HEK293 (cell line): ENCODE data around the gene SLC1A1.

Experiments used
- CTCF ChIA-PET: fragments of 350-600 bp; formaldehyde crosslinking; extraction: SDS; loops from one replicate; lab custom pipeline; 2021; ENCODE audit warnings: antibody characterized with exemption; lab: Yijun Ruan, JAX
- POLR2A ChIA-PET: fragments of 300-600 bp; formaldehyde crosslinking; extraction: SDS; loops from one replicate; lab custom pipeline; 2020; ENCODE audit warnings: antibody characterized with exemption, inconsistent platforms; lab: Yijun Ruan, JAX
- H3K27ac ChIP-seq: fragments of 200-500 bp; sonication (Bioruptor generic); 2 replicates; pipeline ENCODE4 v1.5.1; 2014; ENCODE audit warnings: low read depth, low read length, control low read depth, inconsistent platforms; ENCODE audit errors: extremely low read depth
- H3K36me3 ChIP-seq, 2 experiments: fragments of 200-500 bp in 1 of 2; sonication (Bioruptor generic) in 1 of 2; 1 replicate in 1 of 2; 2 replicates in 1 of 2; pipeline ENCODE4 v1.5.1; 2014 to 2017; ENCODE audit warnings: inconsistent platforms in 2 of 2, low read length in 2 of 2; ENCODE audit not compliant: control insufficient read depth in 2 of 2, insufficient read depth in 1 of 2
- H3K4me1 ChIP-seq: fragments of 200-500 bp; sonication (Bioruptor generic); 2 replicates; pipeline ENCODE4 v1.5.1; 2014; ENCODE audit warnings: mild to moderate bottlenecking, low read length, inconsistent platforms; ENCODE audit not compliant: control insufficient read depth, insufficient read depth
- H3K4me3 ChIP-seq: 2 replicates; pipeline ENCODE4 v1.5.1; 2011; ENCODE audit warnings: low read depth, mild to moderate bottlenecking, control low read depth, low read length, moderate library complexity
- H3K9me3 ChIP-seq: fragments of 200-500 bp; sonication (Bioruptor generic); 2 replicates; pipeline ENCODE4 v1.5.1; 2014; ENCODE audit warnings: low read depth, low read length, inconsistent platforms; ENCODE audit not compliant: control insufficient read depth, insufficient read depth
- EGR2 ChIP-seq: fragments of 450-650 bp; formaldehyde crosslinking; IDR thresholded peaks from 2 replicates; pipeline ENCODE4 v1.5.1; 2016; ENCODE audit warnings: low read depth, missing biosample characterization, missing genetic modification characterization
- GFI1B ChIP-seq: fragments of 450-650 bp; formaldehyde crosslinking; IDR thresholded peaks from 2 replicates; pipeline ENCODE4 v1.5.1; 2016; ENCODE audit warnings: missing biosample characterization, missing genetic modification characterization
- KLF7 ChIP-seq: fragments of 450-650 bp; formaldehyde crosslinking; IDR thresholded peaks from 2 replicates; pipeline ENCODE4 v1.5.1; 2016; ENCODE audit warnings: missing biosample characterization, missing genetic modification characterization, borderline replicate concordance
- OVOL3 ChIP-seq: fragments of 450-650 bp; formaldehyde crosslinking; IDR thresholded peaks from 2 replicates; pipeline ENCODE4 v1.5.1; 2016; ENCODE audit warnings: missing biosample characterization, missing genetic modification characterization
- RBAK ChIP-seq: fragments of 450-650 bp; formaldehyde crosslinking; IDR thresholded peaks from 2 replicates; pipeline ENCODE4 v1.5.1; 2016; ENCODE audit warnings: missing biosample characterization, missing genetic modification characterization
- ZBTB20 ChIP-seq: fragments of 450-650 bp; formaldehyde crosslinking; IDR thresholded peaks from 2 replicates; pipeline ENCODE4 v1.5.1; 2016; ENCODE audit warnings: missing biosample characterization, missing genetic modification characterization
- ZEB2 ChIP-seq: fragments of 450-650 bp; formaldehyde crosslinking; IDR thresholded peaks from 2 replicates; pipeline ENCODE4 v1.5.1; 2016; ENCODE audit warnings: missing biosample characterization, missing genetic modification characterization
- ZFHX2 ChIP-seq: fragments of 450-650 bp; formaldehyde crosslinking; conservative IDR thresholded peaks from 2 replicates; pipeline ENCODE4 v1.5.1; 2016; ENCODE audit warnings: missing biosample characterization, missing genetic modification characterization
- ZNF121 ChIP-seq: fragments of 450-650 bp; formaldehyde crosslinking; IDR thresholded peaks from 2 replicates; pipeline ENCODE4 v1.5.1; 2016; ENCODE audit warnings: missing biosample characterization, missing genetic modification characterization
- ZNF23 ChIP-seq: fragments of 450-650 bp; formaldehyde crosslinking; IDR thresholded peaks from 2 replicates; pipeline ENCODE4 v1.5.1; 2016; ENCODE audit warnings: missing biosample characterization, missing genetic modification characterization, borderline replicate concordance
- ZNF449 ChIP-seq: fragments of 450-650 bp; formaldehyde crosslinking; IDR thresholded peaks from 2 replicates; pipeline ENCODE4 v1.5.1; 2017; ENCODE audit warnings: missing biosample characterization, mild to moderate bottlenecking, missing genetic modification characterization, moderate library complexity
- ZNF76 ChIP-seq: fragments of 450-650 bp; formaldehyde crosslinking; IDR thresholded peaks from 2 replicates; pipeline ENCODE4; 2016; ENCODE audit warnings: low read depth, missing biosample characterization, missing genetic modification characterization, borderline replicate concordance
- ZNF843 ChIP-seq: fragments of 450-650 bp; formaldehyde crosslinking; IDR thresholded peaks from 2 replicates; pipeline ENCODE4 v1.5.1; 2016; ENCODE audit warnings: missing biosample characterization, missing genetic modification characterization
- ZSCAN5A ChIP-seq: fragments of 450-650 bp; formaldehyde crosslinking; IDR thresholded peaks from 2 replicates; pipeline ENCODE4 v1.5.1; 2016; ENCODE audit warnings: missing biosample characterization, missing genetic modification characterization
- TF ChIP-seq, protein P1 (sequence below): fragments of 450-650 bp; formaldehyde crosslinking; IDR thresholded peaks from 2 replicates; pipeline ENCODE4 v1.5.1; 2016; ENCODE audit warnings: missing biosample characterization, missing genetic modification characterization
- TF ChIP-seq, protein P2 (sequence below): fragments of 450-650 bp; formaldehyde crosslinking; IDR thresholded peaks from 2 replicates; pipeline ENCODE4 v1.5.1; 2016; ENCODE audit warnings: missing biosample characterization, missing genetic modification characterization
- TF ChIP-seq, protein P3 (sequence below): fragments of 450-650 bp; formaldehyde crosslinking; IDR thresholded peaks from 2 replicates; pipeline ENCODE4 v1.5.1; 2017; ENCODE audit warnings: missing biosample characterization, missing genetic modification characterization
- TF ChIP-seq, protein P4 (sequence below): fragments of 450-650 bp; formaldehyde crosslinking; IDR thresholded peaks from 2 replicates; pipeline ENCODE4 v1.5.1; 2016; ENCODE audit warnings: missing biosample characterization, missing genetic modification characterization
- TF ChIP-seq, protein P5 (sequence below): fragments of 450-650 bp; formaldehyde crosslinking; IDR thresholded peaks from 2 replicates; pipeline ENCODE4 v1.5.1; 2016; ENCODE audit warnings: missing biosample characterization, missing genetic modification characterization

The SLC1A1 gene

DNA sequence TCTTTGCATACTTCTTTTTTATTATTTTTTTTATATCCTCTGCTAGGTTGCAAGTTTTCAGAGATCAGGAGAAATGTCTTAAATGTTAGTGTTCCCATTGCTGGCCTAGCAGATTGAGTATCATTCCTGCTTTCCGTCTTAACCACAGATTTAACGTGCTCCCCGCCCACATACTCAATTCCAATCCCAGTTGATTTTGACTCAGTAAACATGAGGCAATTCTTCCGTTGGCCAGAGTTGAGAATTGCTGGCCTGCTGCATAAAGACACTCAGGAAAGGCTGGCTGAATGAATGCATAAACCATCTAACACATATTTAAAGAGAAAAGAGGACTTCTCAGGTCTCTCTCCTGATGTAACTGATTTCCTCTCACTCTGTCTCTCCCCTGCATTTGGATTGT is 125.0 kb downstream of the SLC1A1 start:
- H3K27ac ChIP-seq, result no peak overlapping the region
- no peaks in the 10 kb centered on the region for H3K9me3 ChIP-seq
- peaks cover 3% of the 10 kb centered on the region; the same call in 1 of the 2 replicates for H3K4me1 ChIP-seq
- TF ChIP-seq ZBTB20, result no peak
- peak; percentile 45 for TF ChIP-seq ZFHX2 (tag by site-specific recombination)
- TF ChIP-seq EGR2 (tag by site-specific recombination), result 0 out of 2 replicates have a peak, but pooled peaks have one; percentile 28
- no peaks in the 10 kb centered on the region for H3K36me3 ChIP-seq
- H3K4me3 ChIP-seq, result no peak overlapping the region
- ChIA-PET CTCF (interaction anchor here (0.6 to 1.3 kb wide), 3 partner anchors 11 to 288 kb away, joined by 3 to 10 read pairs (median 4); partner anchors contain the start of gene SPATA6L), POLR2A (no interaction called here)

GRCh38 chr9:4615778-4616177 is 125.5 kb downstream of the SLC1A1 start:
- CTCF ChIA-PET, result interaction anchor here (1.0 to 2.9 kb wide), 3 partner anchors 11 to 249 kb away, joined by 3 to 14 read pairs (median 3); partner anchors contain the start of gene SPATA6L
- Histone ChIP-seq H3K36me3 (no peaks in the 10 kb centered on the region), H3K27ac (no peak overlapping the region), H3K9me3 (no peaks in the 10 kb centered on the region), H3K4me1 (peaks cover 3% of the 10 kb centered on the region; the same call in 1 of the 2 replicates), H3K4me3 (no peak overlapping the region)
- POLR2A ChIA-PET, result no interaction called here
- TF ChIP-seq ZNF121 (tag by site-specific recombination), result 0 out of 2 replicates have a peak, but pooled peaks have one; percentile 15
- TF ChIP-seq, protein P1, sequence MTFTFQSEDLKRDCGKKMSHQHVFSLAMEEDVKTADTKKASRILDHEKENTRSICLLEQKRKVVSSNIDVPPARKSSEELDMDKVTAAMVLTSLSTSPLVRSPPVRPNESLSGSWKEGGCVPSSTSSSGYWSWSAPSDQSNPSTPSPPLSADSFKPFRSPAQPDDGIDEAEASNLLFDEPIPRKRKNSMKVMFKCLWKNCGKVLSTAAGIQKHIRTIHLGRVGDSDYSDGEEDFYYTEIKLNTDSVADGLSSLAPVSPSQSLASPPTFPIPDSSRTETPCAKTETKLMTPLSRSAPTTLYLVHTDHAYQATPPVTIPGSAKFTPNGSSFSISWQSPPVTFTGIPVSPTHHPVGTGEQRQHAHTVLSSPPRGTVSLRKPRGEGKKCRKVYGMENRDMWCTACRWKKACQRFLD, result no peak

DNA sequence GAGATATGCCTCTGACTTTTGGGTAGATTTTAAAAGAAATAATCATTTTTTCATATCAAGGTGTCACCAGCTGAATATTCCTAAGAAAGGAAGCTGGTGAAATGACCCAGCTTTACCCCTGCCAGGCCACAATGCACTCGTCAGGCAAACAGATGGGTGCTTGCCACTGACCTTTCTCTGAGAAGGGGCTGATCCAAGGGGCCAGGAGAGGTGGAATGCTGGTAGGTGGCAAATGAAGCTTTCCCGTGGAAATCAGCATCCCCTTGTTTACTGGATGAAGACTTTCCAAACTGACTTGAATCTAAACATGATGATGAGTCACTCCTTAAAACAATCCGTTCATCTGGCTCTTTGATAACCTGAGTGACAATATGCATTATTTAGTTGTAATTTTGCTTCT is 127.5 kb downstream of the SLC1A1 start:
- ChIA-PET CTCF (interaction anchor here (0.6 to 2.9 kb wide), 2 partner anchors 13 to 215 kb away, joined by 3 to 14 read pairs; no protein-coding TSS in a partner anchor), POLR2A (no interaction called here)
- Histone ChIP-seq H3K4me3 (no peak overlapping the region), H3K9me3 (no peaks in the 10 kb centered on the region), H3K27ac (no peak overlapping the region), H3K4me1 (peaks cover 3% of the 10 kb centered on the region; the same call in 1 of the 2 replicates), H3K36me3 (no peaks in the 10 kb centered on the region)
- TF ChIP-seq ZNF449 (tag by site-specific recombination) (no peak), ZSCAN5A (tag by site-specific recombination) (no peak), KLF7 (tag by site-specific recombination) (no peak), ZEB2 (tag by site-specific recombination) (no peak), OVOL3 (tag by site-specific recombination) (no peak), RBAK (tag by site-specific recombination) (no peak), ZNF76 (tag by site-specific recombination) (no peak), ZNF843 (tag by site-specific recombination) (no peak), ZNF23 (tag by site-specific recombination) (no peak), GFI1B (tag by site-specific recombination) (no peak)
- TF ChIP-seq, protein P2, sequence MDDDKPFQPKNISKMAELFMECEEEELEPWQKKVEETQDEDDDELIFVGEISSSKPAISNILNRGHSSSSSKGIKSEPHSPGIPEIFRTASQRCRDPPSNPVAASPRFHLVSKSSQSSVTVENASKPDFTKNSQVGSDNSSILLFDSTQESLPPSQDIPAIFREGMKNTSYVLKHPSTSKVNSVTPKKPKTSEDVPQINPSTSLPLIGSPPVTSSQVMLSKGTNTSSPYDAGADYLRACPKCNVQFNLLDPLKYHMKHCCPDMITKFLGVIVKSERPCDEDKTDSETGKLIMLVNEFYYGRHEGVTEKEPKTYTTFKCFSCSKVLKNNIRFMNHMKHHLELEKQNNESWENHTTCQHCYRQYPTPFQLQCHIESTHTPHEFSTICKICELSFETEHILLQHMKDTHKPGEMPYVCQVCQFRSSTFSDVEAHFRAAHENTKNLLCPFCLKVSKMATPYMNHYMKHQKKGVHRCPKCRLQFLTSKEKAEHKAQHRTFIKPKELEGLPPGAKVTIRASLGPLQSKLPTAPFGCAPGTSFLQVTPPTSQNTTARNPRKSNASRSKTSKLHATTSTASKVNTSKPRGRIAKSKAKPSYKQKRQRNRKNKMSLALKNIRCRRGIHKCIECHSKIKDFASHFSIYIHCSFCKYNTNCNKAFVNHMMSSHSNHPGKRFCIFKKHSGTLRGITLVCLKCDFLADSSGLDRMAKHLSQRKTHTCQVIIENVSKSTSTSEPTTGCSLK, result no peak
- TF ChIP-seq, protein P3, sequence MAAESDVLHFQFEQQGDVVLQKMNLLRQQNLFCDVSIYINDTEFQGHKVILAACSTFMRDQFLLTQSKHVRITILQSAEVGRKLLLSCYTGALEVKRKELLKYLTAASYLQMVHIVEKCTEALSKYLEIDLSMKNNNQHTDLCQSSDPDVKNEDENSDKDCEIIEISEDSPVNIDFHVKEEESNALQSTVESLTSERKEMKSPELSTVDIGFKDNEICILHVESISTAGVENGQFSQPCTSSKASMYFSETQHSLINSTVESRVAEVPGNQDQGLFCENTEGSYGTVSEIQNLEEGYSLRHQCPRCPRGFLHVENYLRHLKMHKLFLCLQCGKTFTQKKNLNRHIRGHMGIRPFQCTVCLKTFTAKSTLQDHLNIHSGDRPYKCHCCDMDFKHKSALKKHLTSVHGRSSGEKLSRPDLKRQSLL (tag by site-specific recombination), result no peak
- TF ChIP-seq, protein P4, sequence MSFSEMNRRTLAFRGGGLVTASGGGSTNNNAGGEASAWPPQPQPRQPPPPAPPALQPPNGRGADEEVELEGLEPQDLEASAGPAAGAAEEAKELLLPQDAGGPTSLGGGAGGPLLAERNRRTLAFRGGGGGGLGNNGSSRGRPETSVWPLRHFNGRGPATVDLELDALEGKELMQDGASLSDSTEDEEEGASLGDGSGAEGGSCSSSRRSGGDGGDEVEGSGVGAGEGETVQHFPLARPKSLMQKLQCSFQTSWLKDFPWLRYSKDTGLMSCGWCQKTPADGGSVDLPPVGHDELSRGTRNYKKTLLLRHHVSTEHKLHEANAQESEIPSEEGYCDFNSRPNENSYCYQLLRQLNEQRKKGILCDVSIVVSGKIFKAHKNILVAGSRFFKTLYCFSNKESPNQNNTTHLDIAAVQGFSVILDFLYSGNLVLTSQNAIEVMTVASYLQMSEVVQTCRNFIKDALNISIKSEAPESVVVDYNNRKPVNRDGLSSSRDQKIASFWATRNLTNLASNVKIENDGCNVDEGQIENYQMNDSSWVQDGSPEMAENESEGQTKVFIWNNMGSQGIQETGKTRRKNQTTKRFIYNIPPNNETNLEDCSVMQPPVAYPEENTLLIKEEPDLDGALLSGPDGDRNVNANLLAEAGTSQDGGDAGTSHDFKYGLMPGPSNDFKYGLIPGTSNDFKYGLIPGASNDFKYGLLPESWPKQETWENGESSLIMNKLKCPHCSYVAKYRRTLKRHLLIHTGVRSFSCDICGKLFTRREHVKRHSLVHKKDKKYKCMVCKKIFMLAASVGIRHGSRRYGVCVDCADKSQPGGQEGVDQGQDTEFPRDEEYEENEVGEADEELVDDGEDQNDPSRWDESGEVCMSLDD (tag by site-specific recombination), result no peak
- TF ChIP-seq, protein P5, sequence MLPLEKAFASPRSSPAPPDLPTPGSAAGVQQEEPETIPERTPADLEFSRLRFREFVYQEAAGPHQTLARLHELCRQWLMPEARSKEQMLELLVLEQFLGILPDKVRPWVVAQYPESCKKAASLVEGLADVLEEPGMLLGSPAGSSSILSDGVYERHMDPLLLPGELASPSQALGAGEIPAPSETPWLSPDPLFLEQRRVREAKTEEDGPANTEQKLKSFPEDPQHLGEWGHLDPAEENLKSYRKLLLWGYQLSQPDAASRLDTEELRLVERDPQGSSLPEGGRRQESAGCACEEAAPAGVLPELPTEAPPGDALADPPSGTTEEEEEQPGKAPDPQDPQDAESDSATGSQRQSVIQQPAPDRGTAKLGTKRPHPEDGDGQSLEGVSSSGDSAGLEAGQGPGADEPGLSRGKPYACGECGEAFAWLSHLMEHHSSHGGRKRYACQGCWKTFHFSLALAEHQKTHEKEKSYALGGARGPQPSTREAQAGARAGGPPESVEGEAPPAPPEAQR (tag by site-specific recombination), result no peak
